ENCODE data around the gene SCMH1.

- TF ChIP-seq POLR2AphosphoS5 (IDR thresholded peaks at IDR 0.05) = no peak
- TF ChIP-seq CTCF (IDR thresholded peaks at IDR 0.05) = no peak
- no peak for TF ChIP-seq POLR2A (IDR thresholded peaks at IDR 0.05)
Observed at GRCh38 chr1:41226815-41227434, 15.2 kb downstream of the SCMH1 start.

Data from gastroesophageal sphincter (tissue), 3 donors.